ENCODE measurements around the gene MAP3K8.

Gene MAP3K8

DNA sequence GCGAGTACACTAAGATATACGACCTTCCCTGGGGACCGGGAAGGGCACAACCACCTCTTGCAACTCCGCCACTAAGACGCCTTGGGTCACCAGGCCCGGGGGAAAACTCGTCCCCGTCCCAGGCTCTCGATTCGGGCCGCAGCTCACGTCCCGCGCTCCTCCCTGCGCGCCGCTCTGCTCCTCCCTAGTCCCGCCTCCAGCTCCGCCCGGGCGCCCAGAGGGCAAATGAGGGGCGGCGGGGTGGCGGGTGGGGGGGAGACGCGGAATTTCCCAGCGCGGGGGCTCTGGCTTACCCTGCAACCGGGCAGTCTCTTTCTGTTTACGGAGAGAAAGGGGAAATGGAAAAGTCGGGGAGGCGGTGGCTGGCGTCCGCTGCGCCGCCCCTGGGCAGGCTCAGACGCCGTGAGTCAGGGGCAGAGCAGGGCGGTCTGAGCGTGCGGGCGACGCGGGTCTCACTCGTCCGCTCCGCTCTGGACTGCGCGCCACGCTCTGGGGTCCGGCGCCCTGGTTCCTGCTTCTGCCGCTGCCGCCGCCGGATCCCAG lies at the start of gene MAP3K8:
MAP3K8 (plus strand) TSS at position 455 of the 543 bp plus-strand sequence. CDS start 4,755 bp downstream, outside the sequence.
- in situ Hi-C loops (cut with MboI; ENCODE audit: low pct_unique_long_range_greater_than_20kb, low sequenced_read_pairs): no loop called here
- DNase-seq: peak; percentile 94

DNA sequence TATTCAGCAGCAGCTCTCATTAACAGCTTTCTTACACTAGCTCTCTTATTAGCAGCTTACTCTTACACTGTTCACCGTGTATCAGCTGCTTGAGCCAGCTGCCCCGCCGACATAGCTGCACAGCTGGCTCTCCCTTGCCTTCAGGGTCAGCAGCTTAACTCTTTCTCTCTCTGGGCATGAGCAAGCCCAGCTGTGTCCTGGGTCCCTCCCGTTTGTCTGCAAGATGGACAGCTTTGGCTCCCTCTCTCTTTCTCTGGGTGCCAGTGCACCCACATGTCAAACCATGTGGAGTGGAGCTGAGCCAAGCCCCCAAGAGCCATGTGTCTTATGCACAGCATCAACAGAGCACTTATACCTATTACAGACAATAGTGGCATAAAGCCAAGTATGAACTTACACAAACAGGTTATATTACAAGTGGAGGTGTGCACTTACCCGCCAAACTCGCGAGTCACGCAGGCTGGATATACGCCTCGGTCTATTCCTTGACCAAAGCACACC lies 49.2 kb upstream of the MAP3K8 start:
- peak; percentile 18 for DNase-seq
- in situ Hi-C loops (cut with MboI; ENCODE audit: low pct_unique_long_range_greater_than_20kb, low sequenced_read_pairs): loop anchor here (25.0 kb wide), 1 partner anchor 203 kb away; no protein-coding TSS in a partner anchor

DNA sequence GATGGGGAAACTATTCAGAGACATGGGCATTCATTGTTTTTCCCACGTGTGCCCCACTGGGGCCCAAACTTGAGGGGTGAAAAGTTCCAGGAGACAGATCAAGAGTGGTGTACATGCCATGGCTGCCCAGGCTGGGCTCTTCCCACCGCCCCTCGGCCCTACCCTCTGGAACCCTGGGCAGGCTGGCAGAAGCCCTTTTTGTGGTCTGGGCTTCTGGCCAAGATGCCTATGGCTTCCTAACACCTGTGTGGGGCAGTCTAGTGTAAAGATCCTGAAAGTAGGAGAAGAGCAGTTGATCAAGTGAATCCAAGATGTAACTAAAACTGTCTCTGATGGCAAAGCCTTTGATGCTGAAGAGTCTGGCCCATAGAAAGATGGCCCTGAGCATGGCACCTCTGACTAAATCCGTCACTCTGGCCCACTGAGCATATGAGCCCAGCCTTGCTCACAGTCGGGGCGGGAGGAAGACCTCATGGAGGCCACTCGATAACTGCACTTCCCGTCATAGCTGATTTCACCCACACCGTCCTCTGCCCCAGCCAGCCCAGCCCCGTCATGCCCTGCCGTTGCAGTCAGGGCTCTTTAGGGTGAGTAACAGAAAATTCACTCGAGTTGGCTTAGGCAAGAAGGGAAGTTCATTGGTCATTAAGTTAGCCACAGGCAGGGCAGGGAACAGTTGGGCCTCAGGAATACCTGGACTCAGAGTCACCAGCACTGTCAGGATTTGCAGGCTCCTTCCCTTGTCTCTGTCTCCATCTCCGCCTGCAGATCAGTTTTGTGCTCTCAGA lies 47.0 kb upstream of the MAP3K8 start:
- in situ Hi-C loops (cut with MboI; ENCODE audit: low pct_unique_long_range_greater_than_20kb, low sequenced_read_pairs): loop anchor here (25.0 kb wide), 1 partner anchor 200 kb away; no protein-coding TSS in a partner anchor
- DNase-seq: no peak

DNA sequence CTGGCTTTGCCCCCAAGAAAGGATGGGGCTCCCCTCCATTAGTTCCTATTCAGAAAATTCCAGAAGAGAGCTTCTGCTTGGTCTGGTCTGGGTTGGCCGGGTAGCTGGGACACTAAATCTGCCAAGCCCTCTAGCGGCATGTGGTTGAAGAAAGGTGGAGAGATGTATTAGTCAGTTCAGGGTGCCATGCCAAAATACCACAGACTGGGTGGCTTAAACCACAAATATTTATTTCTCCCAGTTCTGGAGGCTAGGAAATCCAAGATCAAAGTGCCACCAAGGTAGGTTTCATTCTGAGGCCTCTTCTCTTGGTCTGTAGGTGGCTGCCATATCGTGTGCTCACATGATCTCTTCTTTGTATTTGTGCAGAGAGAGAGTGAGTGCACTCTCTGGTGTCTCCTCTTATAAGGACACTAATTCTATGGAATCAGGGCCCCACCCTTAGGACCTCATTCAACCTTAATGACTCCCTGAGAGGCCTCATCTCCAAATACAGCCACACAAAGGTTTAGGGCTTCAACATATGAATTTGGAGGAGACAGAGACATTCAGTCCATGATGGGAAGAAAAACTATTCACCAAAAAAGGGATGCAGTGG lies 46.2 kb upstream of the MAP3K8 start:
- no peak for DNase-seq
- in situ Hi-C loops (cut with MboI; ENCODE audit: low pct_unique_long_range_greater_than_20kb, low sequenced_read_pairs): loop anchor here (25.0 kb wide), 1 partner anchor 200 kb away; no protein-coding TSS in a partner anchor

DNA sequence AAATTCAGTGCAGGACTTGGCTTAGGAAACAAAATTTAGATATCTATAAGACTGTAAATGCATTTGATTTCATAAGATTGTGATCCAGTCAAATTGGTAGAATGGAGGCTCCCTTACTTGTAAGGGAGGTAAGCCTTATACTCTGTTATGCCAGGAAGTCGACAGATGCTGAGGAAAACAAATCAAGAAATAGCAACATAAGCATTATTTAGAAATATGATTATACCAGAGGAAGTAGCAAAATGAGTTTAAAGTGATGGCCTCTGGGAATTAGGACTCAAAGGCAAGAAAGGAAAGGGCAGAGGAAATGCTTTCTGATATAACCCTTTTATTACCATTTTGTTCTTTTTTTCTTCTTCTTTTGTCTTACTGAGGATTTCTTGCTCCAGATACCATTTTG lies 44.4 kb upstream of the MAP3K8 start:
- DNase-seq: no peak
- in situ Hi-C loops (cut with MboI; ENCODE audit: low pct_unique_long_range_greater_than_20kb, low sequenced_read_pairs): loop anchor here (25.0 kb wide), 1 partner anchor 198 kb away; no protein-coding TSS in a partner anchor

DNA sequence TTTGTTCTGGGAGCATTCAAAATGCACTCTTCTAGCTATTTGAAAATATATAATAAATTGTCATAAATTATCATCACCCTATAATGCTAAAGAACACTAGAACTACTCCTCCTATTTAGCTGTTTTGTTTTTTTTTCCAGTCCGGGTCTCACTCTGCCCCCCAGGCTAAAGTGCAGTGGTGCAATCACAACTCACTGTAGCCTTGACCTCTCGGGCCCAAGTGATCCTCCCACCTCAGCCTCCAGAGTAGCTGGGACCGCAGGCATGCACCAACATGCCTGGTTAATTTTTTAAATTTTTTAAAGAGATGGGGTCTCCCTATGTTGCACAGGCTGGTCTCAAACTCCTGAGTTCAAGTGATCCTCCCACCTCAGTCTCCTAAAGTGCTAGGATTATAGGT lies 43.8 kb upstream of the MAP3K8 start:
- no peak for DNase-seq
- in situ Hi-C loops (cut with MboI; ENCODE audit: low pct_unique_long_range_greater_than_20kb, low sequenced_read_pairs): loop anchor here (25.0 kb wide), 1 partner anchor 197 kb away; no protein-coding TSS in a partner anchor

DNA sequence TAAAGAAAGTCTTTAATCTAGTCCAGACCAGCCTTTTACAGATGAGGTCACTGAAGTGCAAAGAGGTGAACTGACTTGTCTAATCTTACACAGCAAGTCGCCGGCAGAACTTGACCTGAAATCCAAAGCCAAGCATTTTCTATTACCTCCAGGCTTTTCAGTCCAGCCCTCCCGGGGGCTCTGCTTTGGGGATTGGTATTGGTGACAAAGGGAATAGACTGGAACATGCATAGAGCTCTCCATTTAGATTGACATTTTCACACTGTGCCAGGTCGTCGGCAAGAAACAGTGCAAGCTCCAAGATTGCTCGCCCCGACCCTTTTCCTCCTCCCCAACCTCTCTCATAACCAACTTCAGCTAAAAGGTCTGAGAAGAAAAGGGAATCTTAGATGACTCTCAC lies 42.7 kb upstream of the MAP3K8 start:
- in situ Hi-C loops (cut with MboI; ENCODE audit: low pct_unique_long_range_greater_than_20kb, low sequenced_read_pairs): loop anchor here (25.0 kb wide), 1 partner anchor 196 kb away; no protein-coding TSS in a partner anchor
- DNase-seq: no peak

DNA sequence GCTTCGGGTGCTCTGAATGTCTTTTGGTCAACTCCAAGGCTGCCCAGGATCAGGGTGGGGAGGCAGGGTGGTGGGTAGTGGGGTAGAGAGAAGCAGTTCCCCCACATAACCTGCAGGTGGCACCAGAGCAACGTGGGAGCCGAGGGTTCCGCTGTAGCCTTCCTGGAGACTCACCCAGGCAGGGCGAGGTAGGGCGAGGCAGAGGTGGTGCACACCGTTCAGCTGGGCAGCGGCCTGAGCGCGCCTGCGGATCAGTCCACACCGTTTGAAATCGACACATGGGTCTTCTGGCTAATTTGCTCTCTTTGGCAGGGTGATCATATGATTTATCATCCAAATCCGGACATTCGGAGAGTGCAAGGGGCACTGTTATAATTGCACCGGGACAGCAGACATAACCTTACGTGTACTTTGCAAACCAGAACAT lies 41.4 kb upstream of the MAP3K8 start:
- DNase-seq: peak; percentile 80
- in situ Hi-C loops (cut with MboI; ENCODE audit: low pct_unique_long_range_greater_than_20kb, low sequenced_read_pairs): loop anchor here (25.0 kb wide), 1 partner anchor 195 kb away; no protein-coding TSS in a partner anchor

DNA sequence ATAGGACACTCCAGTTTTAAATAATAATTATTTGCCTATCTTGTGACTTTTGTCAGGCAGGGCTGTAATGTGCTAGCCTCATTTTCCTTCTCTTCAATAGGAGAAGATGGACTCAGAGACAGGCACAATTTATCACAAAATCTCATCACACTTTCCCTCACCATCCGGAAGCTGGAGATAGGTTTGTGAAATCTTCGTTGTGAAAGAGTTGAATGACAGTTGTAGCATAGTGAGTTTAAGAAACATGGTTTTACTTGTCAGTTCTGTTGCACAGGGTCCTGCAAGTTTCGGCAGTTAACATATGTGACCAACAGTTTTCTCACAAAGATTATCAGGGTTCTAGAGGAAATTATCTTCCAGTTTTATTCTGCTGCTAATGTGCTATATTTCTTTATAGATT lies 37.7 kb upstream of the MAP3K8 start:
- in situ Hi-C loops (cut with MboI; ENCODE audit: low pct_unique_long_range_greater_than_20kb, low sequenced_read_pairs): loop anchor here (25.0 kb wide), 1 partner anchor 191 kb away; no protein-coding TSS in a partner anchor
- DNase-seq: peak; percentile 26

DNA sequence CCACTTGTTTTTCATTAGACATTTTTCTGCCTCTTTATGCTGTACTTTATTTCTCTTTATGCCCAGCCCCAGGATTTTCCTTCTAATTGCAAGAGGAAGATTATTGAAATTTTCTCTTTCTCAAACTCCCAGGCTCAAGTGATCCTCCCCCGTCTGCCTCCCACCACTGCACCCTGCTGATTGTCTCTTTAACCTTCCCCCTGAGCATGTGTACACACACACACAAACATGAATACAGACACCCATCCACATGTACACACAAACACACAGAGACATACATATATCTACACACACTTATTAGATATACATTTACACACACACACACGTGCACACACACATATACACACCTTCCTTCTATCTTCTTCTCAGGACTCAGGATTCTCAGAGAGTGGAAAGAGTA lies 37.3 kb upstream of the MAP3K8 start:
- in situ Hi-C loops (cut with MboI; ENCODE audit: low pct_unique_long_range_greater_than_20kb, low sequenced_read_pairs): loop anchor here (25.0 kb wide), 1 partner anchor 191 kb away; no protein-coding TSS in a partner anchor
- DNase-seq: peak; percentile 16

DNA sequence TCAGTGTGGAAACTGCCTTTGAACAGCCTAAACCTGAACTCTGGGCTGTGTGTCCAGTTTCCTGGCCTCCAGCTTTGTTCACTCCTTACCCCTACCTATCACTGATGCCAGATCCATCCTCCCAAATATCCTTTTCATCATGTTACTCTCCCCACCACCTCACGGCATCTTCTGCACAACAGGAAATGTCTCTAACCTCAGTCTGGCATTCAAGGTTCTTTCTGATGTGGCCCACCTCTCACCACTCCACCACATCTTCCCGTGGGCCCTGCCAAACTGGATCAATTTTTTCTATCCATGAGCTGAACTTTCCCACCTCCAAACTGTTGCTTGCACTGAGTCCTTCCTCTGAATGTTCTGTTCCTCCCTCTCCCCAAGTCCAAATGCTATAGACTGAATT lies 35.8 kb upstream of the MAP3K8 start:
- in situ Hi-C loops (cut with MboI; ENCODE audit: low pct_unique_long_range_greater_than_20kb, low sequenced_read_pairs): loop anchor here (25.0 kb wide), 1 partner anchor 189 kb away; no protein-coding TSS in a partner anchor

DNA sequence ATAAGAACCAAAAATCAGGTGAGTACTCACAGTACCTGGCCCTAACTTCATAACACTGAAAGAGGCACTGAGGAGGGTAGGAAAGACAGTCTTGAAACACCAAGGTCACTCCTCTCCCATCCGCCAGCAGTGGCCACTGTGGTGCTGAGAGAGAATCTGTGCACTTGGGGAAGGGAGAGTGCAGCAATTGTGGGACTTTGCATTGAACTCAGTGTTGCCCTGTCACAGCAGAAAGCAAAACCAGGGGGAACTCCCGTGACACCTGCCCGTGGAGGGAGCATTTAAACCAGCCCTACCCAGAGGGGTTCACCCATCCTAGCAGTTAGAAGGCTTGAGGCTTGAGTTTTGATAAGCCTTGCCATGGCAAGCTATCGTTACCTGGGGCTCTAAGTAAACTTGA lies 35.2 kb upstream of the MAP3K8 start:
- in situ Hi-C loops (cut with MboI; ENCODE audit: low pct_unique_long_range_greater_than_20kb, low sequenced_read_pairs): loop anchor here (25.0 kb wide), 1 partner anchor 189 kb away; no protein-coding TSS in a partner anchor
- no peak for DNase-seq

More for the DNA sequence above, 35.8 kb upstream of the MAP3K8 start:
- no peak for DNase-seq

DNA sequence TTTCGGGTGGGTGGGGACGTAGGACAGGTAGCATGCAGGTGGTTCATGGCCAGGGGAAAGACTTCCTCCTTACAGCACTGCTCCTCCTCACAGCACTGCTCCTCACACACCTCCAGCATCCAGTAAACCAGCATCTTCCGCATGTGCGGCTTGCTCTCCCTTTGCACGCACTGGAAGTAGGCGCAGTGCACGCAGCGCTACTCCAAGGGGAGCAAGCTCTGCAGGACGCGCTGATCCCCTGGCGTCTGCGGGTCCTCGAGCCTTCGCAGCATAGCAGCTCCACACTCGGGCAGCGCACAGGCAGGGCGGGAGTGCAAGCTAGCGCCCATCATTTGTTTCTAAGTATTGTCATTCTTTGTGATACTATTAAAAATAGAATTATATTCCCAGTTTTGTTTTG lies 30.5 kb upstream of the MAP3K8 start:
- in situ Hi-C loops (cut with MboI; ENCODE audit: low pct_unique_long_range_greater_than_20kb, low sequenced_read_pairs): no loop called here
- DNase-seq: no peak

DNA sequence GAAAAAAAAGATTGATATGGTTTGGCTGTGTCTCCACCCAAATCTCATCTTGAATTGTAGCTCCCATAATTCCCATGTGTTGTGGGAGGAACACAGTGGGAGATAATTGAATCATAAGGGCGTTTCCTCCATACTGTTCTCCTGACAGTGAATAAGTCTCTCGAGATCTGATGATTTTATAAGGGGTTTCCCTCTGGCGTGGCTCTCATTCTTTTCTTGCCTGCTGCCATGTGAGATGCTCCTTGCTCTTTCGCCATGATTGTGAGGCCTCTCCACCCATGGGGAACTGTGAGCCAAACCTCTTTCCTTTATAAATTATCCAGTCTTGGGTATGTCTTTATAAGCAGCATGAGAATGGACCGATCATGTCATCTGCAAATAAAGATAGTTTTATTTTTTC lies 29.4 kb upstream of the MAP3K8 start:
- in situ Hi-C loops (cut with MboI; ENCODE audit: low pct_unique_long_range_greater_than_20kb, low sequenced_read_pairs): no loop called here
- no peak for DNase-seq

DNA sequence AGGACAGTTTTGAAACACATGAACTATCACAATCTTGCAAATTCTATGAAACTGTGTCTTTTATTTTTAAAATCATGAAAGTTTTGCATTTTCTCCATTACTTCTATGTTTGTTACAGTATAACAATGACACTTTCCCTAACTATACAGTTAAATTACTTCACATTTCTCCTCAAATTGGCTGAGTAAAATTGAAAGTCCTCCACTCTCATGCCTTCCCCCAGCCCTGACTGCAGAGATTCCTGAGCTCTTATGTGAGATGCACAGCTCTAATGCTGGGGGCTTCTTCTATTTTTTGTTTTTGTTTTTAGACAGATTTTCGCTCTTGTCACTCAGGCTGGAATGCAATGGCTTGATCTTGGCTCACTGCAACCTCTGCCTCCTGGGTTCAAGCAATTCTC lies 22.7 kb upstream of the MAP3K8 start:
- in situ Hi-C loops (cut with MboI; ENCODE audit: low pct_unique_long_range_greater_than_20kb, low sequenced_read_pairs): no loop called here
- no peak for DNase-seq

DNA sequence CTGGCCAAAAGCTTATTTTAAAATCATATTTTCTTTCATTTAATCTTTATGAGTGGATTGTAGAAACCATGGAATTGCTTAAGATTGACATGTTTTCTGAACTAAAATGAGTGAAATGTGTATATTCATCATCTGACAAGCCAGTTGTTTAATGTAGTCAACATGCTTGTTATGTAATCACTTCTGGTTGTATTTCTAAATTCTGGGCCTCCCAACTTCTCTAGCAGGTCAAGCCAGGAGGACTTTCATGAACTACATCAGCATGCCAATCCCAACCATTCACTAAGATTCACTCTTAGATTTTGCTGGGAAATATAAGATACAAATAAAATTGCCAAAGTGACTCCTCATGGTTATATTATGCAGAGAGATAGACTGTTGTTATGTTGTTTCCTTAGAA lies 21.1 kb upstream of the MAP3K8 start:
- no peak for DNase-seq
- in situ Hi-C loops (cut with MboI; ENCODE audit: low pct_unique_long_range_greater_than_20kb, low sequenced_read_pairs): no loop called here

DNA sequence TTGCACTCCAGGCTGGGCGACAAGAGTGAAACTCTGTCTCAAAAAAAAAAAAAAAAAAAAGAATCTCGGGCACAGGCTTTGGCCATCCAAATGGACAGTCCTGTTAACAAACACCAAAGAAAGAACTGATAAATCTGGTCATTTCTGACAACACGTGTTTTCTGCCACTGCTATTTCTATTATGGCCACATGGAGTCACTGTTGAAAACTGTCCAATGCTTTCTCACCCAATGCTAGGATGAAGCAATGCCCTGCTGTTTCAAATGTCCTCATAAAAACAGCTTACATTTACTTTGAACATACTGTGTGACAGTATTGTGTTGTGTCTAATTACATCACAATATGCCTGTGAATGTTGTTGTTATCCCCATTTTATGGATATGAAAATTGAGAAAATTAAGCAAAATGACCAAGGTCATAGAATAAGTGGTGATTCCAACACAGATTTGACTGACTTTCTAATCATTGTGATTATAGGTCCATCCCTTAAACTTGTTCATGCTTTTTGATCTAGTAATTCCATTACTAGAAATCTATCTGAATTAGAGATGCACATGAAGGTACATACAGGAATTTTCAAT lies 19.9 kb upstream of the MAP3K8 start:
- in situ Hi-C loops (cut with MboI; ENCODE audit: low pct_unique_long_range_greater_than_20kb, low sequenced_read_pairs): no loop called here
- peak; percentile 74 for DNase-seq

DNA sequence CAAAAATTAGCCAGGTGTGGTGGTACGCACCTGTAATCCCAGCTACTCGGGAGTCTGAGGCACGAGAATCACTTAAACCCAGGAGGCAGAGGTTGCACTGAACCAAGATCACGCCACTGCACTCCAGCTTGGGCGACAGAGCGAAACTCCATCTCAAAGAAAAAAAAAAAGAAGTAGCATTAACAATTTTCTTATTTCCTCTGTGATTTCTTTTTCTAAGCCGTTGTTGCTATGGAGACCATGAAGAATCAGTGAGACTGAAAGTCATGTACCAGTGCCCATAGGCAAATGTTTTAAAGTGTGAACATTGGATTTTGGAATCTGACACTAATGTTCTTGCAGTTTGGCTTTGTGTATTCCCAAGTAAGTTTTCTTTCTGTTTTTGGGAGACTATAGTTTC lies 18.4 kb upstream of the MAP3K8 start:
- DNase-seq: no peak
- in situ Hi-C loops (cut with MboI; ENCODE audit: low pct_unique_long_range_greater_than_20kb, low sequenced_read_pairs): no loop called here

DNA sequence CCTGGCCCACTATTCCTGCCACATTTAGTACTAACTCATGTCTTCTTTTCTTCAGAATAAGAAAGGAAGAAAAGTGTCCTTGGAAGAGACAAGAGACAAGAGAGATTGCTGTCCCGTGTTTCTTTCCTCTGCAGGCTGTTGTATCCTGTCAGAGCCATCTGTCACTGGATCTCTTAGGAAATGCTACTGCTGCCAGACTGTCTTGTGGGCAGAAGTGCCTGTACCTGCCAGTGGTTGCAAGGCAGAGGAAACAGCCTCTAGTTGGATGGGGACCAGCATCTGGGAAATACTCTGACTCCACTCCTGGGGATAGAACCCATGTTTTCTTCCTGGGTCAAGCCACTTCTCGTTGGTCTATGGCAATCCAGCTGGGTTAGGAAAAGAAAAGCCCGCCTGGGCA lies 16.7 kb upstream of the MAP3K8 start:
- in situ Hi-C loops (cut with MboI; ENCODE audit: low pct_unique_long_range_greater_than_20kb, low sequenced_read_pairs): no loop called here
- no peak for DNase-seq
